HepG2 (cell line): Measurements from ENCODE around the gene ZNF749. TPM values are rescaled to one million over a fixed set of nuclear protein-coding genes. Genes with fewer than 3 reads are reported as not detected.

Experiments
- ASH2L ChIP-seq: fragments of 300-600, 200-600 bp; sonication (generic); IDR thresholded peaks from 2 replicates; pipeline ENCODE4 v1.7.0; 2017; ENCODE audit warnings: low read depth, mild to moderate bottlenecking, moderate library complexity, mixed read lengths, low read length; ENCODE audit not compliant: insufficient read length
- FOXJ3 ChIP-seq: sonication (generic); formaldehyde crosslinking; IDR thresholded peaks from 2 replicates; pipeline ENCODE4 v1.4.0; 2020; ENCODE audit warnings: missing genetic modification reagents, mild to moderate bottlenecking, borderline replicate concordance
- GZF1 ChIP-seq: sonication (generic); formaldehyde crosslinking; IDR thresholded peaks from 2 replicates; pipeline ENCODE4 v1.5.1; 2020; ENCODE audit warnings: mild to moderate bottlenecking, missing genetic modification reagents
- KAT2B ChIP-seq: fragments of 150-350 bp; IDR thresholded peaks from 2 replicates; pipeline ENCODE4 v1.6.1; 2014; ENCODE audit warnings: low read depth, low read length, borderline replicate concordance
- KLF6 ChIP-seq: IDR thresholded peaks from 2 replicates; pipeline ENCODE4 v1.8.0; 2016; ENCODE audit warnings: missing biosample characterization, missing genetic modification reagents
- MED13 ChIP-seq: sonication (generic); formaldehyde crosslinking; IDR thresholded peaks from 2 replicates; pipeline ENCODE4 v1.5.0; 2020; ENCODE audit warnings: missing genetic modification reagents
- MED8 ChIP-seq: sonication (generic); formaldehyde crosslinking; IDR thresholded peaks from 2 replicates; pipeline ENCODE4 v1.8.1; 2023; ENCODE audit warnings: mild to moderate bottlenecking, missing genetic modification reagents; ENCODE audit not compliant: insufficient replicate concordance
- MZF1 ChIP-seq: sonication (generic); formaldehyde crosslinking; IDR thresholded peaks from 2 replicates; pipeline ENCODE4 v1.8.1; 2023; ENCODE audit warnings: mild to moderate bottlenecking, missing genetic modification reagents, borderline replicate concordance
- NFYC ChIP-seq: IDR thresholded peaks from 2 replicates; pipeline ENCODE4 v1.6.1; 2016; ENCODE audit warnings: missing genetic modification reagents, missing compliant biosample characterization
- NR2C2 ChIP-seq: sonication (generic); formaldehyde crosslinking; IDR thresholded peaks from 2 replicates; pipeline ENCODE4 v1.4.0; 2020; ENCODE audit warnings: missing genetic modification reagents, mild to moderate bottlenecking, moderate library complexity, borderline replicate concordance
- PHF8 ChIP-seq: sonication (generic); formaldehyde crosslinking; IDR thresholded peaks from 2 replicates; pipeline ENCODE4 v1.5.0; 2020; ENCODE audit warnings: missing genetic modification reagents
- POLR2G ChIP-seq: fragments of 200-400 bp; formaldehyde crosslinking; IDR thresholded peaks from 2 replicates; pipeline ENCODE4 v1.6.1; 2018; ENCODE audit warnings: mild to moderate bottlenecking, low read depth, low read length, moderate library complexity
- RAD51 ChIP-seq: fragments of 450-650 bp; IDR thresholded peaks from 2 replicates; pipeline ENCODE4 v1.6.1; 2016; ENCODE audit warnings: borderline replicate concordance
- RXRA ChIP-seq: sonication (generic); formaldehyde crosslinking; IDR thresholded peaks from 2 replicates; pipeline ENCODE4 v1.5.1; 2020; ENCODE audit warnings: missing genetic modification reagents
- TCF7L2 ChIP-seq: IDR thresholded peaks from 2 replicates; pipeline ENCODE4 v1.6.1; 2011; ENCODE audit warnings: mild to moderate bottlenecking, low read depth, low read length, moderate library complexity
- ZNF350 ChIP-seq: sonication (generic); formaldehyde crosslinking; IDR thresholded peaks from 2 replicates; pipeline ENCODE4 v1.4.0; 2020; ENCODE audit warnings: mild to moderate bottlenecking, low read depth, missing genetic modification reagents, borderline replicate concordance
- ZNF569 ChIP-seq: sonication (generic); formaldehyde crosslinking; IDR thresholded peaks from 2 replicates; pipeline ENCODE4 v1.5.0; 2020; ENCODE audit warnings: mild to moderate bottlenecking, missing genetic modification reagents, moderate library complexity, borderline replicate concordance
- ZNF607 ChIP-seq: sonication (generic); formaldehyde crosslinking; IDR thresholded peaks from 2 replicates; pipeline ENCODE4 v1.5.1; 2020; ENCODE audit warnings: missing genetic modification reagents, mild to moderate bottlenecking, borderline replicate concordance
- ZNF724P ChIP-seq: sonication (generic); formaldehyde crosslinking; IDR thresholded peaks from 2 replicates; pipeline ENCODE4 v1.8.0; 2022; ENCODE audit warnings: missing genetic modification reagents, borderline replicate concordance
- ZSCAN22 ChIP-seq: sonication (generic); formaldehyde crosslinking; IDR thresholded peaks from 2 replicates; pipeline ENCODE4 v1.4.0; 2020; ENCODE audit warnings: mild to moderate bottlenecking, missing genetic modification reagents
- ZSCAN29 ChIP-seq: sonication (generic); formaldehyde crosslinking; conservative IDR thresholded peaks from 2 replicates; pipeline ENCODE4 v1.4.0; 2020; ENCODE audit warnings: mild to moderate bottlenecking, missing genetic modification reagents
- polyA plus RNA-seq, 8 experiments: library from polyadenylated mRNA; depleted of rRNA in 3 of 8; stranded (reverse) in 7 of 8; unstranded in 1 of 8; fragments of >200 nt; fragmentation: Illumina TruSeq in 4 of 8; extraction: Trizol in 4 of 8; gene quantifications; 2 replicates each; pipeline versions ENCODE4 v1.2.1 to v1.2.3, GENCODE V29; 2011 to 2016; ENCODE audit warnings: low read depth in 4 of 8, missing spikeins in 1 of 8, mixed read lengths in 1 of 8; ENCODE audit not compliant: insufficient read depth in 1 of 8
- total RNA-seq, 5 experiments: library from RNA; depleted of rRNA; stranded (reverse); fragments of >200 nt; fragmentation: Illumina TruSeq; extraction: Trizol; gene quantifications; 2 replicates each; pipeline ENCODE4 v1.2.3, GENCODE V29; 2016; ENCODE audit warnings: low read depth in 1 of 5
- TF ChIP-seq, protein P1 (sequence below): sonication (generic); formaldehyde crosslinking; IDR thresholded peaks from 2 replicates; pipeline ENCODE4 v1.8.0; 2022; ENCODE audit warnings: mild to moderate bottlenecking, missing genetic modification reagents
- TF ChIP-seq, protein P2 (sequence below): sonication (generic); formaldehyde crosslinking; IDR thresholded peaks from 2 replicates; pipeline ENCODE4 v1.5.0; 2020; ENCODE audit warnings: missing genetic modification reagents
- TF ChIP-seq, protein P3 (sequence below): sonication (generic); formaldehyde crosslinking; IDR thresholded peaks from 2 replicates; pipeline ENCODE4 v1.4.0; 2020; ENCODE audit warnings: missing genetic modification reagents, borderline replicate concordance

Gene ZNF749
- total and polyA plus RNA-seq, 2 of the 13 experiments (the other 11 are each of a cell fraction or from before 2014, with no cell fraction given), result 18.9 to 21.0 TPM

DNA sequence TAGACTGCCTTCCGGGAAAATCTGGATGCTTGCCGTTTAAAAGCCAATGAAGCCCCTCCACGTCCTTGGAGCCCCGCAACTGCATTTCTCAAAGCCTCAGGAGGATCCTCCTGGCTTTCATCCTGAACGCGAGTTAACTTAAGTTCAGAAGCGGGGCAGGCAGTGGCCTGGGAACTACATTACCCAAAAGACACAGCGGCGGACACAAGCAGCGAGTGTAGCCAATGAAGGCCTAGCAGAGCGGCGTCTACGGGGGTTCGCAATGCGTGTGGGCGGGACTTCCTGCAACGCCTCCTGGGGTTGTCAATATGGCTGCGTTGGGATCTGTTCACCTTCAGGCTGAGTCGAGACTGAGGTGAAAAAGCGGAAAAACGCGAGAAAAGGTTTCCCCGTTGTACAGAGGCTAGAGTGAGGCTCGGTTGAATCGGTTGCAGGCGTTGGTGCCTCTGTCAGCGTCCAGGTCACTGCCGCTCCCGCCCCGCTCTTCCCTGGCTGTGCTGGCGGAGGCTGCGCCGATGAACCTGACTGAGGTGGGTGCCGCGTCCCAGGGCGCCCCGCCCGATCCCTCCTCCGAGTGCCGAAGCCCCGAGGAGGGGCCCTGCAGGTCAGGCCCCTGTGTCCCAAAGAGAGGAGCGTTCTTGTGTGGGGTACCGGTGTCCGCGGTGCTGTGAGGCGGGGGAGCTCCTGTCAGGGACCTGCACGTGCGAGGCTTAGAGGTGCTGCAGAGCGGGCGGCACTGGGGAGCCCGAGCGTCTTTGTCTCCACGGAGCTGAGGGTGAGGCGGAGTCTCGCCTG lies 24.1 kb upstream of the ZNF749 start, which contains the start of gene ZNF17 (continued):
- TF ChIP-seq, protein P1, sequence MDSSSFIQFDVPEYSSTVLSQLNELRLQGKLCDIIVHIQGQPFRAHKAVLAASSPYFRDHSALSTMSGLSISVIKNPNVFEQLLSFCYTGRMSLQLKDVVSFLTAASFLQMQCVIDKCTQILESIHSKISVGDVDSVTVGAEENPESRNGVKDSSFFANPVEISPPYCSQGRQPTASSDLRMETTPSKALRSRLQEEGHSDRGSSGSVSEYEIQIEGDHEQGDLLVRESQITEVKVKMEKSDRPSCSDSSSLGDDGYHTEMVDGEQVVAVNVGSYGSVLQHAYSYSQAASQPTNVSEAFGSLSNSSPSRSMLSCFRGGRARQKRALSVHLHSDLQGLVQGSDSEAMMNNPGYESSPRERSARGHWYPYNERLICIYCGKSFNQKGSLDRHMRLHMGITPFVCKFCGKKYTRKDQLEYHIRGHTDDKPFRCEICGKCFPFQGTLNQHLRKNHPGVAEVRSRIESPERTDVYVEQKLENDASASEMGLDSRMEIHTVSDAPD (CRISPR knock-in tag), result no peak
- TF ChIP-seq TCF7L2 (no peak), ZSCAN29 (peak; percentile 60; the same call in 1 of the 2 replicates), ZSCAN22 (CRISPR knock-in tag) (no peak), KLF6 (CRISPR knock-in tag) (0 out of 2 replicates have a peak, but pooled peaks have one; percentile 24), NR2C2 (CRISPR knock-in tag) (peak; percentile 92), FOXJ3 (CRISPR knock-in tag) (no peak), MZF1 (no peak), RAD51 (no peak), MED13 (CRISPR knock-in tag) (0 out of 2 replicates have a peak, but pooled peaks have one; percentile 4), GZF1 (CRISPR knock-in tag) (no peak), ZNF569 (CRISPR knock-in tag) (no peak), NFYC (CRISPR knock-in tag) (peak; percentile 98), RXRA (CRISPR knock-in tag) (peak; percentile 45; the same call in 1 of the 2 replicates), ASH2L (peak; percentile 69), MED8 (peak; percentile 59), ZNF724P (CRISPR knock-in tag) (0 out of 2 replicates have a peak, but pooled peaks have one; percentile 28), ZNF607 (CRISPR knock-in tag) (no peak), ZNF350 (CRISPR knock-in tag) (peak; percentile 74; the same call in 1 of the 2 replicates), POLR2G (peak; percentile 77), KAT2B (no peak), PHF8 (CRISPR knock-in tag) (peak; percentile 92)
- TF ChIP-seq, protein P2, sequence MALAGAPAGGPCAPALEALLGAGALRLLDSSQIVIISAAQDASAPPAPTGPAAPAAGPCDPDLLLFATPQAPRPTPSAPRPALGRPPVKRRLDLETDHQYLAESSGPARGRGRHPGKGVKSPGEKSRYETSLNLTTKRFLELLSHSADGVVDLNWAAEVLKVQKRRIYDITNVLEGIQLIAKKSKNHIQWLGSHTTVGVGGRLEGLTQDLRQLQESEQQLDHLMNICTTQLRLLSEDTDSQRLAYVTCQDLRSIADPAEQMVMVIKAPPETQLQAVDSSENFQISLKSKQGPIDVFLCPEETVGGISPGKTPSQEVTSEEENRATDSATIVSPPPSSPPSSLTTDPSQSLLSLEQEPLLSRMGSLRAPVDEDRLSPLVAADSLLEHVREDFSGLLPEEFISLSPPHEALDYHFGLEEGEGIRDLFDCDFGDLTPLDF (CRISPR knock-in tag), result no peak
- TF ChIP-seq, protein P3, sequence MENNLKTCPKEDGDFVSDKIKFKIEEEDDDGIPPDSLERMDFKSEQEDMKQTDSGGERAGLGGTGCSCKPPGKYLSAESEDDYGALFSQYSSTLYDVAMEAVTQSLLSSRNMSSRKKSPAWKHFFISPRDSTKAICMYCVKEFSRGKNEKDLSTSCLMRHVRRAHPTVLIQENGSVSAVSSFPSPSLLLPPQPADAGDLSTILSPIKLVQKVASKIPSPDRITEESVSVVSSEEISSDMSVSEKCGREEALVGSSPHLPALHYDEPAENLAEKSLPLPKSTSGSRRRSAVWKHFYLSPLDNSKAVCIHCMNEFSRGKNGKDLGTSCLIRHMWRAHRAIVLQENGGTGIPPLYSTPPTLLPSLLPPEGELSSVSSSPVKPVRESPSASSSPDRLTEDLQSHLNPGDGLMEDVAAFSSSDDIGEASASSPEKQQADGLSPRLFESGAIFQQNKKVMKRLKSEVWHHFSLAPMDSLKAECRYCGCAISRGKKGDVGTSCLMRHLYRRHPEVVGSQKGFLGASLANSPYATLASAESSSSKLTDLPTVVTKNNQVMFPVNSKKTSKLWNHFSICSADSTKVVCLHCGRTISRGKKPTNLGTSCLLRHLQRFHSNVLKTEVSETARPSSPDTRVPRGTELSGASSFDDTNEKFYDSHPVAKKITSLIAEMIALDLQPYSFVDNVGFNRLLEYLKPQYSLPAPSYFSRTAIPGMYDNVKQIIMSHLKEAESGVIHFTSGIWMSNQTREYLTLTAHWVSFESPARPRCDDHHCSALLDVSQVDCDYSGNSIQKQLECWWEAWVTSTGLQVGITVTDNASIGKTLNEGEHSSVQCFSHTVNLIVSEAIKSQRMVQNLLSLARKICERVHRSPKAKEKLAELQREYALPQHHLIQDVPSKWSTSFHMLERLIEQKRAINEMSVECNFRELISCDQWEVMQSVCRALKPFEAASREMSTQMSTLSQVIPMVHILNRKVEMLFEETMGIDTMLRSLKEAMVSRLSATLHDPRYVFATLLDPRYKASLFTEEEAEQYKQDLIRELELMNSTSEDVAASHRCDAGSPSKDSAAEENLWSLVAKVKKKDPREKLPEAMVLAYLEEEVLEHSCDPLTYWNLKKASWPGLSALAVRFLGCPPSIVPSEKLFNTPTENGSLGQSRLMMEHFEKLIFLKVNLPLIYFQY (CRISPR knock-in tag), result 0 out of 2 replicates have a peak, but pooled peaks have one; percentile 25
